GM19438 (cell line): ENCODE measurements around the gene ALKAL2.
"Not testable (repeated sequence)": the region's sequence is repeated elsewhere in the genome, so short reads cannot be mapped to it uniquely, and the experiment has no call there.

Source experiments
- ATAC-seq: cut with Tn5 transposase; IDR thresholded peaks from one replicate; pipeline ENCODE4 v1.9.1; 2021; ENCODE audit warnings: low read depth; ENCODE audit not compliant: unreplicated experiment

ALKAL2 gene

GRCh38 chr2:287911-288757, at the start of gene ALKAL2:
ALKAL2 (minus strand) TSS chr2:288091; CDS start chr2:287835, 256 bp downstream.
- no peak for ATAC-seq

- not testable (repeated sequence) for ATAC-seq
Observed at GRCh38 chr2:336949-337348, 49.1 kb upstream of the ALKAL2 start.

- ATAC-seq = no peak
Observed at GRCh38 chr2:336360-336759, 48.5 kb upstream of the ALKAL2 start.

- no peak for ATAC-seq
Observed at GRCh38 chr2:332592-332991, 44.7 kb upstream of the ALKAL2 start.

GRCh38 chr2:328761-329160, 40.9 kb upstream of the ALKAL2 start:
- no peak for ATAC-seq

GRCh38 chr2:323035-323434, 35.1 kb upstream of the ALKAL2 start:
- no peak for ATAC-seq

GRCh38 chr2:322326-322725, 34.4 kb upstream of the ALKAL2 start:
- ATAC-seq = no peak

GRCh38 chr2:320561-320960, 32.7 kb upstream of the ALKAL2 start:
- ATAC-seq = no peak

GRCh38 chr2:319059-319600, 31.2 kb upstream of the ALKAL2 start:
- ATAC-seq = no peak

GRCh38 chr2:317501-318424, 29.9 kb upstream of the ALKAL2 start:
- no peak for ATAC-seq

- no peak for ATAC-seq
Observed at GRCh38 chr2:316381-316780, 28.5 kb upstream of the ALKAL2 start.

- not testable (repeated sequence) for ATAC-seq
Observed at GRCh38 chr2:315925-316324, 28.0 kb upstream of the ALKAL2 start.

- no peak for ATAC-seq
Observed at GRCh38 chr2:314561-315336, 26.9 kb upstream of the ALKAL2 start.

GRCh38 chr2:313991-314390, 26.1 kb upstream of the ALKAL2 start:
- ATAC-seq = no peak

- no peak for ATAC-seq
Observed at GRCh38 chr2:310994-311393, 23.1 kb upstream of the ALKAL2 start.

GRCh38 chr2:309954-310510, 22.1 kb upstream of the ALKAL2 start:
- ATAC-seq = no peak

GRCh38 chr2:309148-309953, 21.5 kb upstream of the ALKAL2 start:
- ATAC-seq = no peak

GRCh38 chr2:305366-305765, 17.5 kb upstream of the ALKAL2 start:
- no peak for ATAC-seq

GRCh38 chr2:296354-296753, 8.5 kb upstream of the ALKAL2 start:
- no peak for ATAC-seq
